Measurements from ENCODE around the gene CTSC. TPM values are rescaled to one million over a fixed set of nuclear protein-coding genes. Genes with fewer than 3 reads are reported as not detected.

The CTSC gene
- total RNA-seq, 1 experiment from 2014 or later, result 103 TPM

DNA sequence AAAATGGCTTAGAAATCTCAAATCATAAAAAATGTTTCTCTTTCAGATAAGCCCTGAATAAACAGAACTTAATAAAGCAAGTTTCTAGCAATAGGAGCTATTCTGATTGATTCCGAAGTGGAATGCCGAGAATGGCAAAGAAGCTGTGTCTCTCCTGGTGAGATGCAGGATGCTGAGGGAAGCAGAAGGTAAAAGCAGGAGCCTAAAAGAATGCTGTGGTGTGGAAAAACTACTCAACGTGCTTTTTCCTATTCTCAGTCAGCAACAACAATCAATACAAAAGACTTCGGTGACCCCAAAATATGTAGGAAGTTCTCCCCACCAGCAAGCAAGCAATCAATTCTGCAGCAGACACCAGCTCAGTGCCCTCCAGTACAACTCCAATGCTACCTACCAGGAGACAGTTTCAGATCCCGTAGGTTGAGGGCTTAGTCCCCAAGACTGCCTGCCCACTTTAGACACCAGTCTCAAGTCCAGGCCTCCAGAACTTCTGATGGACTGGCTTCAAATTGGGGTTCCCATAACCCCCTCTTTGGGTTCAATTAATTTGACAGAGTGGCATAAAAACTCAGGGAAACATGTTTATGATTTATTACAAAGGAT, 6.6 kb downstream of the CTSC start:
- DNase-seq (ENCODE audit: unreplicated experiment), result no peak
- TF ChIP-seq, protein P1, sequence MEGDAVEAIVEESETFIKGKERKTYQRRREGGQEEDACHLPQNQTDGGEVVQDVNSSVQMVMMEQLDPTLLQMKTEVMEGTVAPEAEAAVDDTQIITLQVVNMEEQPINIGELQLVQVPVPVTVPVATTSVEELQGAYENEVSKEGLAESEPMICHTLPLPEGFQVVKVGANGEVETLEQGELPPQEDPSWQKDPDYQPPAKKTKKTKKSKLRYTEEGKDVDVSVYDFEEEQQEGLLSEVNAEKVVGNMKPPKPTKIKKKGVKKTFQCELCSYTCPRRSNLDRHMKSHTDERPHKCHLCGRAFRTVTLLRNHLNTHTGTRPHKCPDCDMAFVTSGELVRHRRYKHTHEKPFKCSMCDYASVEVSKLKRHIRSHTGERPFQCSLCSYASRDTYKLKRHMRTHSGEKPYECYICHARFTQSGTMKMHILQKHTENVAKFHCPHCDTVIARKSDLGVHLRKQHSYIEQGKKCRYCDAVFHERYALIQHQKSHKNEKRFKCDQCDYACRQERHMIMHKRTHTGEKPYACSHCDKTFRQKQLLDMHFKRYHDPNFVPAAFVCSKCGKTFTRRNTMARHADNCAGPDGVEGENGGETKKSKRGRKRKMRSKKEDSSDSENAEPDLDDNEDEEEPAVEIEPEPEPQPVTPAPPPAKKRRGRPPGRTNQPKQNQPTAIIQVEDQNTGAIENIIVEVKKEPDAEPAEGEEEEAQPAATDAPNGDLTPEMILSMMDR (IDR thresholded peaks at IDR 0.05; ENCODE audit: unreplicated experiment), result no peak
- H3K27ac Mint-ChIP-seq (ENCODE audit: low read depth, unreplicated experiment), result peak overlapping the region; percentile 25
- peaks cover 15% of the 10 kb centered on the region for H3K4me1 Mint-ChIP-seq (ENCODE audit: insufficient read depth, unreplicated experiment)
- CTCF ChIA-PET, result interaction anchor here (0.6 to 0.7 kb wide), 2 partner anchors 79 to 863 kb away, joined by 3 read pairs; no protein-coding TSS in a partner anchor
- H3K4me3 Mint-ChIP-seq (ENCODE audit: unreplicated experiment), result no peak overlapping the region
- POLR2A ChIA-PET, result interaction anchor here (1.1 kb wide), 1 partner anchor 11 kb away, joined by 4 read pairs; no protein-coding TSS in a partner anchor
- no peaks in the 10 kb centered on the region for H3K9me3 Mint-ChIP-seq (ENCODE audit: unreplicated experiment)
- BruUV-seq (replicated peaks), result no TSS peak
- H3K36me3 Mint-ChIP-seq (ENCODE audit: insufficient read depth, unreplicated experiment), result peaks cover 53% of the 10 kb centered on the region
- intact Hi-C loops (cut with micrococcal nuclease), result no loop called here
- no peaks in the 10 kb centered on the region for H3K27me3 Mint-ChIP-seq (ENCODE audit: insufficient read depth, unreplicated experiment)

DNA sequence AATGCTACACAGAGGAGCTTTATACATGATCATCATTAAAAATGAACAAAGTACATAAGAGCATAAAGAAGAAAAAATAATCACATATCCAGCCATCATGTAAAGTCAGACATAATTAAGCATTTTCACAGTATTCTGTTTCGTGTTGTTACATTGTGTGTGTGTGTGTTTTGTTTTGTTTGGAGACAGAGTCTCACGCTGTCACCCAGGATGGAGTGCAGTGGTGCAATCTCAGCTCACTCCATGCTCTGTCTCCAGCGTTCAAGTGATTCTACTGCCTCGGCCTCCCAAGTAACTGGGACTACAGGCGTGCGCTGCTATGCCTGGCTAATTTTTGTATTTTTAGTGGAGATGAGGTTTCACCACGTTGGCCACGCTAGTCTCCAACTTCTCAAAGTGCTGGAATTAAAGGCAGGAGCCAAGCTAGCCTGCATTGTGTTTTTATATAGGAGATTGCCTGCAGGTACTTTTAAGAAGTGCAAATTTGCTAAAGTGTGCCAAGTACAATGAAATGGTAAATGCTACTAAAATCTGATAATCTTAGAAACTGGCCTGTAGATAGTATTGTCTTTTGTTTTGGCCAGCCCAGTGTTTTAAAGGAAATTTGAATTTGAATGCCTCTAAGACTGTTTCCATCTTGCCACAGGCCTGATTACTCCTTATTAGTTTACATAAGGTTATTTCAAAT, 7.8 kb downstream of the CTSC start:
- Mint-ChIP-seq H3K4me3 (ENCODE audit: unreplicated experiment) (no peak overlapping the region), H3K9me3 (ENCODE audit: unreplicated experiment) (no peaks in the 10 kb centered on the region), H3K4me1 (ENCODE audit: insufficient read depth, unreplicated experiment) (peaks cover 6% of the 10 kb centered on the region), H3K36me3 (ENCODE audit: insufficient read depth, unreplicated experiment) (peaks cover 58% of the 10 kb centered on the region), H3K27ac (ENCODE audit: low read depth, unreplicated experiment) (no peak overlapping the region), H3K27me3 (ENCODE audit: insufficient read depth, unreplicated experiment) (no peaks in the 10 kb centered on the region)
- CTCF ChIA-PET, result interaction anchor here (0.9 to 2.3 kb wide), 2 partner anchors 94 to 313 kb away, joined by 3 to 6 read pairs; no protein-coding TSS in a partner anchor
- BruUV-seq (replicated peaks), result no TSS peak
- POLR2A ChIA-PET, result interaction anchor here (0.5 to 3.4 kb wide), 3 partner anchors 8 to 157 kb away, joined by 3 to 28 read pairs (median 4); partner anchors contain the start of gene CTSC
- TF ChIP-seq, protein P1 (IDR thresholded peaks at IDR 0.05; ENCODE audit: unreplicated experiment), result no peak
- intact Hi-C loops (cut with micrococcal nuclease), result no loop called here
- no peak for DNase-seq (ENCODE audit: unreplicated experiment)

DNA sequence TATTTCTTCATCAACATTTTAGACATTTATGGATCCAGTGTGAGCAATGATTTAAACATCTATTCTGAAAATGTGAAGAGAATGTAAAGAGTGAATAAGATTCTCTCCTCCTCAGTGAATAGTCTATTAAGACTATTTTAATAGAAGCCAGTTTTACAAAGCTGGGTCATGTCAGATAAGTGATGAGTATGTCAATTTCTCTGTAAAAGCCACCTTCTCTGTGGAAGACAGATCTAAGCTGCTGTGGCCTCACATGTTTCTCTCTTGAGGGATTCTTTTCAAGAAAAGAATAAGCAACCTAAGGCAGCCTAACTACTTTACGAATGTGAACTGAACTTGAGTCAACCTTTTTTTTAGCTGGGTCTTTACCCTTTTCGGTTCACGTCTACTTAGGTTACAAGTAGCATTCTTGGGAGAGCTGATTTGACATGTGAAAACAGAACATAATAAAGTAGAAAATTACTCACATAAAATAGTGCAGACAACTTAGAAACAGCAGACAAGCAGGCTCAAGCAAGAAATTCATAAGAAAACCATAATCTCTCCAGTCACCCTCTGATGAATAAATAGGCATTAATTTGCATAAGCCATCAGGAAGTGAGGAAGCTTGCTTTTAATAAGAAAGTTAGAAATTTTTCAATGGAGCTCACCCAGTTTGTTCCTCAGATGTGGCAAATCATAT, 9.9 kb downstream of the CTSC start:
- DNase-seq (ENCODE audit: unreplicated experiment), result no peak
- Mint-ChIP-seq H3K27me3 (ENCODE audit: insufficient read depth, unreplicated experiment) (no peaks in the 10 kb centered on the region), H3K9me3 (ENCODE audit: unreplicated experiment) (no peaks in the 10 kb centered on the region), H3K4me1 (ENCODE audit: insufficient read depth, unreplicated experiment) (peaks cover 6% of the 10 kb centered on the region), H3K36me3 (ENCODE audit: insufficient read depth, unreplicated experiment) (peaks cover 48% of the 10 kb centered on the region), H3K27ac (ENCODE audit: low read depth, unreplicated experiment) (no peak overlapping the region), H3K4me3 (ENCODE audit: unreplicated experiment) (no peak overlapping the region)
- no TSS peak for BruUV-seq (replicated peaks)
- POLR2A ChIA-PET, result interaction anchor here (0.7 to 3.4 kb wide), 6 partner anchors 10 to 215 kb away, joined by 3 to 28 read pairs (median 4); partner anchors contain the start of gene CTSC
- TF ChIP-seq, protein P1 (IDR thresholded peaks at IDR 0.05; ENCODE audit: unreplicated experiment), result no peak
- intact Hi-C loops (cut with micrococcal nuclease), result no loop called here
- CTCF ChIA-PET, result interaction anchor here (0.7 to 2.3 kb wide), 7 partner anchors 9 to 311 kb away, joined by 3 to 6 read pairs (median 3); partner anchors contain the start of gene CTSC

DNA sequence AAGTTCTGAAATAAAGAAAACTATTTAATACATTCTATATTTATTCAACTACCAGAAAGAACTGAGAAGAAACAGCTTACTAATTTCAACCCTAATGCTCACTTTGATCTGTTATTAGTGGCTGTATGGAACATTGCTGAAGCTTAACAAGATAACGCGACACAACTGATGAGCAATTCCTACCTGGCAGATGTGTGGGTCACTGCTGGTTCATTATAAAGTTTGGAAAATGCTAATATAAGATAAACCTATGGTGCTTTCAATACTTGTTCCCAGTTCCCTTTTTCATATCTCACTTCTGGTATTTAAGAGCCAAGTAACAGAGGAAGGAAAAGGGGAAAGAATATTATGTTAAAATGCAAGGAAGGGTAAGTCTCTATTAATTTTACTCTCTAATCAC, 10.5 kb downstream of the CTSC start:
- POLR2A ChIA-PET, result interaction anchor here (0.6 to 3.4 kb wide), 6 partner anchors 11 to 191 kb away, joined by 3 to 28 read pairs (median 4); partner anchors contain the start of gene CTSC
- Mint-ChIP-seq H3K27ac (ENCODE audit: low read depth, unreplicated experiment) (no peak overlapping the region), H3K4me1 (ENCODE audit: insufficient read depth, unreplicated experiment) (peaks cover 6% of the 10 kb centered on the region), H3K9me3 (ENCODE audit: unreplicated experiment) (no peaks in the 10 kb centered on the region), H3K36me3 (ENCODE audit: insufficient read depth, unreplicated experiment) (peaks cover 46% of the 10 kb centered on the region), H3K4me3 (ENCODE audit: unreplicated experiment) (no peak overlapping the region), H3K27me3 (ENCODE audit: insufficient read depth, unreplicated experiment) (no peaks in the 10 kb centered on the region)
- TF ChIP-seq, protein P1 (IDR thresholded peaks at IDR 0.05; ENCODE audit: unreplicated experiment), result no peak
- CTCF ChIA-PET, result interaction anchor here (0.9 to 1.2 kb wide), 2 partner anchors 158 to 181 kb away, joined by 3 read pairs; no protein-coding TSS in a partner anchor
- intact Hi-C loops (cut with micrococcal nuclease), result no loop called here
- BruUV-seq (replicated peaks), result no TSS peak
- DNase-seq (ENCODE audit: unreplicated experiment), result no peak

All from MCF 10A (cell line).